H9 (cell line): Measurements from ENCODE around the gene ALAS1. TPM values are rescaled to one million over a fixed set of nuclear protein-coding genes. Genes with fewer than 3 reads are reported as not detected.

Source experiments
- DNase-seq: peaks from one replicate; pipeline ENCODE4 v3.0.0-alpha.2; 2017
- H2AFZ ChIP-seq: one replicate; pipeline ENCODE4 v1.6.1; 2013; ENCODE audit warnings: mild to moderate bottlenecking, low read length, control low read depth, moderate library complexity
- H2AK5ac ChIP-seq: 2 replicates; pipeline ENCODE4 v1.6.1; 2013; ENCODE audit warnings: low read length, control low read depth, mixed read lengths; ENCODE audit not compliant: insufficient read length
- H2BK120ac ChIP-seq: one replicate; pipeline ENCODE4 v1.6.1; 2013; ENCODE audit warnings: low read depth, mild to moderate bottlenecking, low read length, control low read depth, inconsistent platforms; ENCODE audit not compliant: poor library complexity, severe bottlenecking
- H2BK12ac ChIP-seq: 2 replicates; pipeline ENCODE4 v1.6.1; 2013; ENCODE audit warnings: low read length, control low read depth, mixed read lengths, low read depth; ENCODE audit not compliant: insufficient read length
- H2BK15ac ChIP-seq: 2 replicates; pipeline ENCODE4 v1.6.1; 2013; ENCODE audit warnings: low read depth, low read length, control low read depth
- H2BK20ac ChIP-seq: one replicate; pipeline ENCODE4 v1.6.1; 2013; ENCODE audit warnings: low read depth, mild to moderate bottlenecking, low read length, control low read depth, inconsistent platforms; ENCODE audit not compliant: poor library complexity, severe bottlenecking
- H2BK5ac ChIP-seq: 2 replicates; pipeline ENCODE4 v1.6.1; 2013; ENCODE audit warnings: low read length, control low read depth, mixed read lengths; ENCODE audit not compliant: insufficient read length
- H3K14ac ChIP-seq: 2 replicates; pipeline ENCODE4 v1.6.1; 2013; ENCODE audit warnings: low read length, control low read depth; ENCODE audit not compliant: insufficient read depth
- H3K18ac ChIP-seq: 2 replicates; pipeline ENCODE4 v1.6.1; 2013; ENCODE audit warnings: low read depth, mild to moderate bottlenecking, mixed read lengths, low read length, control low read depth; ENCODE audit not compliant: insufficient read length
- H3K23ac ChIP-seq: 2 replicates; pipeline ENCODE4 v1.6.1; 2013; ENCODE audit warnings: low read length, control low read depth, mixed read lengths, low read depth; ENCODE audit not compliant: insufficient read length
- H3K23me2 ChIP-seq: 2 replicates; pipeline ENCODE4 v1.6.1; 2013; ENCODE audit warnings: low read depth, mild to moderate bottlenecking, mixed read lengths, low read length, control low read depth; ENCODE audit not compliant: insufficient read length, poor library complexity, severe bottlenecking
- H3K27ac ChIP-seq: 2 replicates; pipeline ENCODE4 v1.5.1; 2013; ENCODE audit warnings: low read length, control low read depth, mixed read lengths, low read depth; ENCODE audit not compliant: insufficient read length
- H3K27me3 ChIP-seq: 2 replicates; pipeline ENCODE4 v1.6.1; 2013; ENCODE audit warnings: low read length, control low read depth, inconsistent platforms; ENCODE audit not compliant: insufficient read depth
- H3K4ac ChIP-seq: 2 replicates; pipeline ENCODE4 v1.6.1; 2013; ENCODE audit warnings: low read depth, mild to moderate bottlenecking, control low read depth, inconsistent platforms, low read length, moderate library complexity
- H3K4me1 ChIP-seq: 2 replicates; pipeline ENCODE4 v1.6.1; 2013; ENCODE audit warnings: low read length, control low read depth, inconsistent platforms; ENCODE audit not compliant: insufficient read depth
- H3K4me2 ChIP-seq: 2 replicates; pipeline ENCODE4 v1.6.1; 2013; ENCODE audit warnings: low read length, control low read depth, mixed read lengths; ENCODE audit not compliant: insufficient read length, insufficient read depth
- H3K56ac ChIP-seq: 2 replicates; pipeline ENCODE4 v1.6.1; 2013; ENCODE audit warnings: low read depth, mild to moderate bottlenecking, mixed read lengths, low read length, control low read depth; ENCODE audit not compliant: insufficient read length
- H3K79me1 ChIP-seq: 2 replicates; pipeline ENCODE4 v1.6.1; 2013; ENCODE audit warnings: low read depth, mild to moderate bottlenecking, moderate library complexity, low read length, control low read depth, inconsistent platforms; ENCODE audit not compliant: insufficient read depth, poor library complexity, severe bottlenecking
- H3K79me2 ChIP-seq: 2 replicates; pipeline ENCODE4 v1.6.1; 2013; ENCODE audit warnings: low read length, control low read depth, inconsistent platforms; ENCODE audit not compliant: insufficient read depth
- H3K9ac ChIP-seq: 2 replicates; pipeline ENCODE4 v1.6.1; 2013; ENCODE audit warnings: low read length, control low read depth, mixed read lengths; ENCODE audit not compliant: insufficient read length; ENCODE audit errors: extremely low read depth
- H3K9me3 ChIP-seq: one replicate; pipeline ENCODE4 v1.6.1; 2013; ENCODE audit warnings: low read depth, low read length, inconsistent platforms; ENCODE audit not compliant: control insufficient read depth
- H3T11ph ChIP-seq: one replicate; pipeline ENCODE4 v1.6.1; 2013; ENCODE audit warnings: mild to moderate bottlenecking, low read length, control low read depth, inconsistent platforms
- H4K20me1 ChIP-seq: one replicate; pipeline ENCODE4 v1.6.1; 2013; ENCODE audit not compliant: control insufficient read depth, insufficient read length, insufficient read depth
- H4K5ac ChIP-seq: 2 replicates; pipeline ENCODE4 v1.6.1; 2013; ENCODE audit warnings: low read depth, mild to moderate bottlenecking, mixed read lengths, low read length, control low read depth; ENCODE audit not compliant: insufficient read length
- H4K8ac ChIP-seq: replicated peaks from 2 replicates; pipeline ENCODE4 v1.6.1; 2013; ENCODE audit warnings: low read length, control low read depth, mixed read lengths, low read depth; ENCODE audit not compliant: insufficient read length
- H4K91ac ChIP-seq: 2 replicates; pipeline ENCODE4 v1.6.1; 2013; ENCODE audit warnings: low read depth, mild to moderate bottlenecking, moderate library complexity, mixed read lengths, low read length, control low read depth; ENCODE audit not compliant: insufficient read length
- H3K27ac Mint-ChIP-seq, 3 experiments: 2 replicates in 2 of 3; 3 replicates in 1 of 3; pipeline ENCODE4 v1.8.0; 2020 to 2021; ENCODE audit warnings: mixed read lengths in 3 of 3, mild to moderate bottlenecking in 1 of 3, moderate library complexity in 1 of 3
- H3K27me3 Mint-ChIP-seq: 2 replicates; pipeline ENCODE4 v1.8.0; 2021; ENCODE audit warnings: low read depth, mild to moderate bottlenecking, moderate library complexity, mixed read lengths
- H3K36me3 Mint-ChIP-seq, 3 experiments: 2 replicates in 2 of 3; 3 replicates in 1 of 3; pipeline ENCODE4 v1.8.0; 2020 to 2021; ENCODE audit warnings: low read depth in 3 of 3, mixed read lengths in 3 of 3; ENCODE audit not compliant: insufficient read depth in 1 of 3
- H3K4me1 Mint-ChIP-seq, 2 experiments: 2 replicates each; pipeline ENCODE4 v1.8.0; 2020; ENCODE audit warnings: mixed read lengths in 2 of 2
- H3K4me3 Mint-ChIP-seq, 2 experiments: 2 replicates in 1 of 2; 3 replicates in 1 of 2; pipeline ENCODE4 v1.8.0; 2020 to 2021; ENCODE audit warnings: mild to moderate bottlenecking in 2 of 2, mixed read lengths in 2 of 2, moderate library complexity in 1 of 2
- H3K9me3 Mint-ChIP-seq, 2 experiments: 2 replicates in 1 of 2; 3 replicates in 1 of 2; pipeline ENCODE4 v1.8.0; 2020; ENCODE audit warnings: mild to moderate bottlenecking in 2 of 2, mixed read lengths in 2 of 2, moderate library complexity in 1 of 2
- WGBS: extraction: QIAGEN DNeasy Blood & Tissue Kit; methylation state at CpG from one replicate; pipeline ENCODE4 v1.1.7; 2013; ENCODE audit warnings: missing lambda C conversion rate, low lambda C conversion rate, mixed read lengths; ENCODE audit not compliant: insufficient read length; ENCODE audit errors: extremely low coverage; 5-methylcytosine and 5-hydroxymethylcytosine counted together
- total RNA-seq: library from RNA; stranded (reverse); gene quantifications from 2 replicates; pipeline ENCODE4 v1.2.1, GENCODE V29; 2021
- TF ChIP-seq, protein P1 (sequence below): fragments of 200-600 bp; sonication (generic); conservative IDR thresholded peaks from 3 replicates; pipeline ENCODE4 v1.8.0; 2021; ENCODE audit warnings: antibody characterized with exemption, mild to moderate bottlenecking

ALAS1 gene
- total RNA-seq, 1 experiment from 2014 or later, result 39.1 TPM

DNA sequence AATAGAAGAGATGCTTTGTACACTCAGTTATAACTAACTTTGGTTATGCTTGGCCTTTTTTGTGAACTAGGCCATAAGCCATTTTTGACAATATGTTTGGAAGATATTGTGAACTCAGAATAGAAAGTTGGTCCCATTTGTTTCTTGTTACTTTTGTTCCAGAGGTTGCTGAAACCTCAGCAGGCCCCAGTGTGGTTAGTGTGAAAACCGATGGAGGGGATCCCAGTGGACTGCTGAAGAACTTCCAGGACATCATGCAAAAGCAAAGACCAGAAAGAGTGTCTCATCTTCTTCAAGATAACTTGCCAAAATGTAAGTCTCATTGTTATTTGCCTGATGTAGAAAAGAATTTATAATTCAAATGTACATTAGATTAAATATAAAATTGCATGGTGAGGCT lies 5.7 kb downstream of the ALAS1 start:
- no peak overlapping the region for H4K91ac ChIP-seq
- WGBS, result no CpG with 5 or more reads among the region's 1 CpG
- no peaks in the 10 kb centered on the region for H3K9me3 Mint-ChIP-seq

More for the DNA sequence above, 5.7 kb downstream of the ALAS1 start:
- H3K18ac ChIP-seq, result no peak overlapping the region
- peaks cover under 1% of the 10 kb centered on the region for H3K23me2 ChIP-seq
- no peaks in the 10 kb centered on the region for H4K20me1 ChIP-seq
- H4K8ac ChIP-seq, result no peak overlapping the region
- H3K9ac ChIP-seq, result no peak overlapping the region
- TF ChIP-seq, protein P1, sequence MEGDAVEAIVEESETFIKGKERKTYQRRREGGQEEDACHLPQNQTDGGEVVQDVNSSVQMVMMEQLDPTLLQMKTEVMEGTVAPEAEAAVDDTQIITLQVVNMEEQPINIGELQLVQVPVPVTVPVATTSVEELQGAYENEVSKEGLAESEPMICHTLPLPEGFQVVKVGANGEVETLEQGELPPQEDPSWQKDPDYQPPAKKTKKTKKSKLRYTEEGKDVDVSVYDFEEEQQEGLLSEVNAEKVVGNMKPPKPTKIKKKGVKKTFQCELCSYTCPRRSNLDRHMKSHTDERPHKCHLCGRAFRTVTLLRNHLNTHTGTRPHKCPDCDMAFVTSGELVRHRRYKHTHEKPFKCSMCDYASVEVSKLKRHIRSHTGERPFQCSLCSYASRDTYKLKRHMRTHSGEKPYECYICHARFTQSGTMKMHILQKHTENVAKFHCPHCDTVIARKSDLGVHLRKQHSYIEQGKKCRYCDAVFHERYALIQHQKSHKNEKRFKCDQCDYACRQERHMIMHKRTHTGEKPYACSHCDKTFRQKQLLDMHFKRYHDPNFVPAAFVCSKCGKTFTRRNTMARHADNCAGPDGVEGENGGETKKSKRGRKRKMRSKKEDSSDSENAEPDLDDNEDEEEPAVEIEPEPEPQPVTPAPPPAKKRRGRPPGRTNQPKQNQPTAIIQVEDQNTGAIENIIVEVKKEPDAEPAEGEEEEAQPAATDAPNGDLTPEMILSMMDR, result no peak
- Mint-ChIP-seq H3K27me3 (no peaks in the 10 kb centered on the region), H3K36me3 (peaks cover 47 to 92% (median 88%) of the 10 kb centered on the region in 3 experiments; a peak in 6 of 7 replicates), H3K27ac (no peak overlapping the region), H3K4me3 (no peak overlapping the region), H3K4me1 (peaks cover 7% of the 10 kb centered on the region in 2 experiments)
- no peak overlapping the region for H3K4ac ChIP-seq
- no peaks in the 10 kb centered on the region for H3K79me1 ChIP-seq
- H3K79me2 ChIP-seq, result no peaks in the 10 kb centered on the region
- no peak for DNase-seq
- no peak overlapping the region for H3K23ac ChIP-seq
- no peak overlapping the region for H4K5ac ChIP-seq
- no peak overlapping the region for H3K14ac ChIP-seq
- no peaks in the 10 kb centered on the region for H3K4me1 ChIP-seq
- no peak overlapping the region for H3K56ac ChIP-seq
- no peak overlapping the region for H2BK15ac ChIP-seq
- H3T11ph ChIP-seq, result no peak overlapping the region
- H2AFZ ChIP-seq, result no peak overlapping the region
- no peak overlapping the region for H3K4me2 ChIP-seq
- no peak overlapping the region for H2BK12ac ChIP-seq
- H3K9me3 ChIP-seq, result no peaks in the 10 kb centered on the region
- H2BK20ac ChIP-seq, result no peak overlapping the region
- H3K27ac ChIP-seq, result no peak overlapping the region
- H2BK120ac ChIP-seq, result no peak overlapping the region
- no peaks in the 10 kb centered on the region for H3K27me3 ChIP-seq
- H2AK5ac ChIP-seq, result no peak overlapping the region
- no peak overlapping the region for H2BK5ac ChIP-seq
